ENCODE results near the gene NHS.

The NHS gene

GRCh38 chrX:17700976-17701375 is 326.0 kb downstream of the NHS start:
- Histone ChIP-seq H3K4me3 (ENCODE audit: low read length) (no peak overlapping the region), H3K9me3 (replicated peaks; ENCODE audit: insufficient read depth, low read length) (no peaks in the 10 kb centered on the region), H3K4me2 (ENCODE audit: low read depth, low read length) (no peak overlapping the region), H2AFZ (ENCODE audit: low read length) (no peak overlapping the region), H3K27ac (ENCODE audit: low read length) (no peak overlapping the region), H3K36me3 (replicated peaks; ENCODE audit: insufficient read depth, low read length) (no peaks in the 10 kb centered on the region), H3K9ac (ENCODE audit: low read length) (no peak overlapping the region), H3K27me3 (replicated peaks; ENCODE audit: insufficient read depth, low read length) (no peaks in the 10 kb centered on the region), H4K20me1 (ENCODE audit: insufficient read depth, low read length) (no peaks in the 10 kb centered on the region), H3K4me1 (ENCODE audit: low read length) (no peaks in the 10 kb centered on the region), H3K9me2 (replicated peaks; ENCODE audit: insufficient read depth, low read length) (no peaks in the 10 kb centered on the region), H3F3A (ENCODE audit: insufficient read depth, low read length) (no peaks in the 10 kb centered on the region), H3K79me2 (ENCODE audit: low read length) (no peaks in the 10 kb centered on the region)
- TF ChIP-seq EZH2 (optimal IDR thresholded peaks at IDR 0.05; ENCODE audit: low read depth, low read length) (no peak), EZH2phosphoT487 (IDR thresholded peaks at IDR 0.05; ENCODE audit: low read length) (no peak)
- TF ChIP-seq, protein P1, sequence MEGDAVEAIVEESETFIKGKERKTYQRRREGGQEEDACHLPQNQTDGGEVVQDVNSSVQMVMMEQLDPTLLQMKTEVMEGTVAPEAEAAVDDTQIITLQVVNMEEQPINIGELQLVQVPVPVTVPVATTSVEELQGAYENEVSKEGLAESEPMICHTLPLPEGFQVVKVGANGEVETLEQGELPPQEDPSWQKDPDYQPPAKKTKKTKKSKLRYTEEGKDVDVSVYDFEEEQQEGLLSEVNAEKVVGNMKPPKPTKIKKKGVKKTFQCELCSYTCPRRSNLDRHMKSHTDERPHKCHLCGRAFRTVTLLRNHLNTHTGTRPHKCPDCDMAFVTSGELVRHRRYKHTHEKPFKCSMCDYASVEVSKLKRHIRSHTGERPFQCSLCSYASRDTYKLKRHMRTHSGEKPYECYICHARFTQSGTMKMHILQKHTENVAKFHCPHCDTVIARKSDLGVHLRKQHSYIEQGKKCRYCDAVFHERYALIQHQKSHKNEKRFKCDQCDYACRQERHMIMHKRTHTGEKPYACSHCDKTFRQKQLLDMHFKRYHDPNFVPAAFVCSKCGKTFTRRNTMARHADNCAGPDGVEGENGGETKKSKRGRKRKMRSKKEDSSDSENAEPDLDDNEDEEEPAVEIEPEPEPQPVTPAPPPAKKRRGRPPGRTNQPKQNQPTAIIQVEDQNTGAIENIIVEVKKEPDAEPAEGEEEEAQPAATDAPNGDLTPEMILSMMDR (IDR thresholded peaks at IDR 0.05; ENCODE audit: low read length) = no peak
- no peak for DNase-seq

- Histone ChIP-seq H4K20me1 (ENCODE audit: insufficient read depth, low read length) (no peaks in the 10 kb centered on the region), H3K36me3 (replicated peaks; ENCODE audit: insufficient read depth, low read length) (no peaks in the 10 kb centered on the region), H3K27me3 (replicated peaks; ENCODE audit: insufficient read depth, low read length) (no peaks in the 10 kb centered on the region), H3K4me2 (ENCODE audit: low read depth, low read length) (no peak overlapping the region), H2AFZ (ENCODE audit: low read length) (no peak overlapping the region), H3K79me2 (ENCODE audit: low read length) (no peaks in the 10 kb centered on the region), H3K9ac (ENCODE audit: low read length) (no peak overlapping the region), H3K9me3 (replicated peaks; ENCODE audit: insufficient read depth, low read length) (no peaks in the 10 kb centered on the region), H3K4me3 (ENCODE audit: low read length) (no peak overlapping the region), H3K9me2 (replicated peaks; ENCODE audit: insufficient read depth, low read length) (no peaks in the 10 kb centered on the region), H3K4me1 (ENCODE audit: low read length) (no peaks in the 10 kb centered on the region), H3F3A (ENCODE audit: insufficient read depth, low read length) (no peaks in the 10 kb centered on the region), H3K27ac (ENCODE audit: low read length) (no peak overlapping the region)
- TF ChIP-seq, protein P1 (IDR thresholded peaks at IDR 0.05; ENCODE audit: low read length) = no peak
- TF ChIP-seq EZH2phosphoT487 (IDR thresholded peaks at IDR 0.05; ENCODE audit: low read length) = no peak
- no peak for TF ChIP-seq EZH2 (optimal IDR thresholded peaks at IDR 0.05; ENCODE audit: low read depth, low read length)
- DNase-seq = no peak
Observed at GRCh38 chrX:17703201-17703600, 328.2 kb downstream of the NHS start.

DNA sequence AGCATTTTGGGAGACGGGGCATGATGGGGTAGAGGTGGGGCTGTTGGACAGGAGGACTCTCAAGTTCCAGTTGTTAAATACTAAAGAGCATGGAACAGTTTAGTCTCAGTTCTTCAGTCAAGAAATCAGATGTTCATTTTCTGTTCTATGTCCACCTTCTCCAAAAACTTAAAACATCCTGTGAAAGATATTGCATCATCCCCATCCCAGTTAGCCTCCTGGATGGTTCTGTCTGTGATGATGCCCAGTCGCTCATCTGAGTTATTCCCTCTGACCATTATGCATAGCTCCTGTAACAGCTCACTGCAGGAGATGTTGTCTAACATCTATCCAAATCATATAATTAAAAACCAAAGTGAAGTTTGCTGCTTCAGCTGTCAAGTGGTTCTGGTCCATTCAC is 330.2 kb downstream of the NHS start:
- Histone ChIP-seq H3K79me2 (ENCODE audit: low read length) (no peaks in the 10 kb centered on the region), H3F3A (ENCODE audit: insufficient read depth, low read length) (no peaks in the 10 kb centered on the region), H3K9me2 (replicated peaks; ENCODE audit: insufficient read depth, low read length) (no peaks in the 10 kb centered on the region), H3K27me3 (replicated peaks; ENCODE audit: insufficient read depth, low read length) (no peaks in the 10 kb centered on the region), H3K27ac (ENCODE audit: low read length) (no peak overlapping the region), H3K9me3 (replicated peaks; ENCODE audit: insufficient read depth, low read length) (no peaks in the 10 kb centered on the region), H4K20me1 (ENCODE audit: insufficient read depth, low read length) (no peaks in the 10 kb centered on the region), H2AFZ (ENCODE audit: low read length) (no peak overlapping the region), H3K9ac (ENCODE audit: low read length) (no peak overlapping the region), H3K4me3 (ENCODE audit: low read length) (no peak overlapping the region), H3K4me2 (ENCODE audit: low read depth, low read length) (no peak overlapping the region), H3K36me3 (replicated peaks; ENCODE audit: insufficient read depth, low read length) (no peaks in the 10 kb centered on the region), H3K4me1 (ENCODE audit: low read length) (no peaks in the 10 kb centered on the region)
- TF ChIP-seq, protein P1 (IDR thresholded peaks at IDR 0.05; ENCODE audit: low read length) = no peak
- TF ChIP-seq EZH2 (optimal IDR thresholded peaks at IDR 0.05; ENCODE audit: low read depth, low read length) (no peak), EZH2phosphoT487 (IDR thresholded peaks at IDR 0.05; ENCODE audit: low read length) (no peak)
- no peak for DNase-seq
